ENCODE data around the gene KCNH6. TPM values are rescaled to one million over a fixed set of nuclear protein-coding genes. Genes with fewer than 3 reads are reported as not detected.

The KCNH6 gene
- total RNA-seq, 6 experiments from 2014 or later: not detected

DNA sequence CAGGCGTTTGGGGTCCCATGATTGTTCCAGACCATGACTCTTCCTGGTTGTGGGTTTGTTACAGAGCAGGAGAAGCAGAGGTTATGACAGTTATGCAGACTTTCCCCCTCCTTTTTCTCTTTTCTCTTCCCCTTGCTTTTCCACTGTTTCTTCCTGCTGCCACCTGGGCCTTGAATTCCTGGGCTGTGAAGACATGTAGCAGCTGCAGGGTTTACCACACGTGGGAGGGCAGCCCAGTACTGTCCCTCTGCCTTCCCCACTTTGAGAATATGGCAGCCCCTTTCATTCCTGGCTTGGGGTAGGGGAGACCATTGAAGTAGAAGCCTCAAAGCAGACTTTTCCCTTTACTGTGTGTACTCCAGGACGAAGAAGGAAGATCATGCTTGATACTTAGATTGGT is 69.6 kb downstream of the KCNH6 start:
- Histone ChIP-seq H3K36me3 (peaks cover 0 to 41% (median 17%) of the 10 kb centered on the region in 4 donors), H3K27me3 (no peaks in the 10 kb centered on the region), H3K4me1 (no peaks in the 10 kb centered on the region), H3K27ac (no peak overlapping the region), H3K9me3 (no peaks in the 10 kb centered on the region), H3K4me3 (no peak overlapping the region)
- intact Hi-C loops (cut with DNase I): no loop called here
- 83% methylated on average over 2 of the region's 3 CpGs for WGBS (ENCODE audit: insufficient coverage, low coverage, low lambda C conversion rate, missing lambda C conversion rate)
- ATAC-seq: no peak
- DNase-seq: no peak
- TF ChIP-seq, protein P1, sequence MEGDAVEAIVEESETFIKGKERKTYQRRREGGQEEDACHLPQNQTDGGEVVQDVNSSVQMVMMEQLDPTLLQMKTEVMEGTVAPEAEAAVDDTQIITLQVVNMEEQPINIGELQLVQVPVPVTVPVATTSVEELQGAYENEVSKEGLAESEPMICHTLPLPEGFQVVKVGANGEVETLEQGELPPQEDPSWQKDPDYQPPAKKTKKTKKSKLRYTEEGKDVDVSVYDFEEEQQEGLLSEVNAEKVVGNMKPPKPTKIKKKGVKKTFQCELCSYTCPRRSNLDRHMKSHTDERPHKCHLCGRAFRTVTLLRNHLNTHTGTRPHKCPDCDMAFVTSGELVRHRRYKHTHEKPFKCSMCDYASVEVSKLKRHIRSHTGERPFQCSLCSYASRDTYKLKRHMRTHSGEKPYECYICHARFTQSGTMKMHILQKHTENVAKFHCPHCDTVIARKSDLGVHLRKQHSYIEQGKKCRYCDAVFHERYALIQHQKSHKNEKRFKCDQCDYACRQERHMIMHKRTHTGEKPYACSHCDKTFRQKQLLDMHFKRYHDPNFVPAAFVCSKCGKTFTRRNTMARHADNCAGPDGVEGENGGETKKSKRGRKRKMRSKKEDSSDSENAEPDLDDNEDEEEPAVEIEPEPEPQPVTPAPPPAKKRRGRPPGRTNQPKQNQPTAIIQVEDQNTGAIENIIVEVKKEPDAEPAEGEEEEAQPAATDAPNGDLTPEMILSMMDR (IDR thresholded peaks at IDR 0.05): no peak
- no peak for TF ChIP-seq POLR2A (IDR thresholded peaks at IDR 0.05)

DNA sequence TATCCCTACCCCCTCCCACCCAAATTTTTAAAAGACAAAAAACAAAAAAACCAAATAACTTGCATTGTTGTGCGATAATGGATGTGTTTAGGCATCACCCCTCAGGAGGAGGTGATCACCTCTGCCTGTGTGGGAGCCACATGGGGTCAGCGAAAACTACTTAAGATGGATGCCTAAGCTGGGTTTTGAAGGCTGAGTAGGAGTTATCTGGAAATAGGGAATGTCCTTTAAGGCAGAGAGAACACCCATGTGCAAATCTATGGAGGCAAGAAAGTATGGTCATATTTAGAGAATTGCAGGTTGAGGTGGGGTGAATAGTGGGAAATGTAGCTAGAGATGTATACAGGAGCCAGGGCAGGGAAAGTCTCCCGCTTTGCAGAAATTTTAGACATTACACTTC is 72.0 kb downstream of the KCNH6 start:
- no peak for TF ChIP-seq POLR2A (IDR thresholded peaks at IDR 0.05)
- TF ChIP-seq, protein P1 (IDR thresholded peaks at IDR 0.05): no peak
- Histone ChIP-seq H3K4me1 (peaks cover 0 to 4% (median 1%) of the 10 kb centered on the region in 4 donors), H3K27me3 (no peaks in the 10 kb centered on the region), H3K36me3 (peaks cover 0 to 23% (median 6%) of the 10 kb centered on the region in 4 donors), H3K9me3 (no peaks in the 10 kb centered on the region), H3K4me3 (no peak overlapping the region), H3K27ac (no peak overlapping the region)
- intact Hi-C loops (cut with DNase I): no loop called here
- 91% methylated on average over 3 of the region's 3 CpGs for WGBS (ENCODE audit: insufficient coverage, low coverage, low lambda C conversion rate, missing lambda C conversion rate)
- ATAC-seq: no peak
- DNase-seq: no peak

Small RNA genes lying within 50 kb of the gene (small RNA-seq; reads per million reads assigned to genes)
- 0 reads per million in 2 experiments for gene RNU6-288P

Other genes starting within 250 kb of the KCNH6 start
- 10 to 100 TPM in 4 of 6 experiments, 1 to 10 TPM in 2; 7.4 to 21.9 (median 11.4) TPM for gene CYB561, start 77.1 kb upstream of the KCNH6 start, total RNA-seq
- 1 to 10 TPM in 5 of 6 experiments, under 1 TPM in 1; 0.75 to 9.4 (median 5.1) TPM for gene ACE, start 46.3 kb upstream of the KCNH6 start, total RNA-seq
- 10 to 100 TPM; 14.9 to 31.0 (median 26.7) TPM for gene DCAF7, start 27.1 kb downstream of the KCNH6 start, total RNA-seq
- gene TACO1, start 77.5 kb downstream of the KCNH6 start, total RNA-seq: 10 to 100 TPM; 30.6 to 46.7 (median 35.5) TPM
- gene MAP3K3, start 99.1 kb downstream of the KCNH6 start, total RNA-seq: 10 to 100 TPM; 10.6 to 15.8 (median 13.0) TPM
- 1 to 10 TPM; 2.8 to 9.4 (median 5.2) TPM for gene LIMD2, start 176.8 kb downstream of the KCNH6 start, total RNA-seq
- 10 to 100 TPM in 5 of 6 experiments, 1 to 10 TPM in 1; 8.4 to 15.1 (median 13.0) TPM for gene STRADA, start 218.4 kb downstream of the KCNH6 start, total RNA-seq